Inflammatory macrophage (primary cell): ENCODE results near the gene VRK3.

Source experiments
- DNase-seq, 2 donors: peaks; one replicate each; pipeline ENCODE4 v3.0.0-alpha.2; 2020 to 2022

VRK3 gene

GRCh38 chr19:50026550-50026906 lies 1.4 kb upstream of the VRK3 start:
- no peak for DNase-seq

- DNase-seq: peak; percentile 97
These were observed 800 bp upstream of the VRK3 start, which contains the start of gene ZNF473 for GRCh38 chr19:50025794-50026549. Gene ZNF473 (plus strand): TSS chr19:50026005. CDS start chr19:50031083, 5,078 bp downstream.

- DNase-seq: no peak
These were observed 502 bp downstream of the VRK3 start for GRCh38 chr19:50024719-50025021.

- no peak for DNase-seq
These were observed 2.3 kb downstream of the VRK3 start for GRCh38 chr19:50022823-50023222.

GRCh38 chr19:50020481-50020880 lies 4.7 kb downstream of the VRK3 start:
- no peak for DNase-seq

GRCh38 chr19:50016225-50016807 lies 8.9 kb downstream of the VRK3 start:
- DNase-seq: no peak

GRCh38 chr19:50008532-50008931 lies 16.6 kb downstream of the VRK3 start:
- no peak for DNase-seq

- DNase-seq: no peak
These were observed 17.2 kb downstream of the VRK3 start for GRCh38 chr19:50007947-50008346.

GRCh38 chr19:50007170-50007569 lies 18.0 kb downstream of the VRK3 start:
- no peak for DNase-seq

- DNase-seq: no peak
These were observed 19.7 kb downstream of the VRK3 start for GRCh38 chr19:50005428-50005827.

GRCh38 chr19:50003810-50004419 lies 21.3 kb downstream of the VRK3 start:
- peak; percentile 33 to 57 for DNase-seq

- no peak for DNase-seq
These were observed 21.9 kb downstream of the VRK3 start for GRCh38 chr19:50003254-50003788.

- no peak for DNase-seq
These were observed 22.7 kb downstream of the VRK3 start for GRCh38 chr19:50002386-50002960.

GRCh38 chr19:50001775-50002174 lies 23.4 kb downstream of the VRK3 start:
- DNase-seq: no peak

GRCh38 chr19:50000841-50001557 lies 24.2 kb downstream of the VRK3 start:
- DNase-seq: peak in 1 of 2 donors; percentile 16

- no peak for DNase-seq
These were observed 24.9 kb downstream of the VRK3 start for GRCh38 chr19:50000038-50000840.

GRCh38 chr19:49999371-50000010 lies 25.7 kb downstream of the VRK3 start:
- no peak for DNase-seq

- DNase-seq: peak; percentile 50 to 56
These were observed 27.5 kb downstream of the VRK3 start for GRCh38 chr19:49997709-49998108.

GRCh38 chr19:49988433-49988832 lies 36.7 kb downstream of the VRK3 start:
- DNase-seq: no peak

- DNase-seq: no peak
These were observed 37.2 kb downstream of the VRK3 start for GRCh38 chr19:49988007-49988406.

GRCh38 chr19:49987159-49987698 lies 37.9 kb downstream of the VRK3 start:
- DNase-seq: peak; percentile 94 to 95
